Left ventricle myocardium inferior (tissue), 1 donor: ENCODE results near the gene ST13. TPM values are rescaled to one million over a fixed set of nuclear protein-coding genes. Genes with fewer than 3 reads are reported as not detected.
"Not testable (repeated sequence)": the region's sequence is repeated elsewhere in the genome, so short reads cannot be mapped to it uniquely, and the experiment has no call there.

ENCODE experiments used
- DNase-seq: peaks from one replicate; pipeline ENCODE4 v3.0.0-alpha.2; 2020
- H3K27ac ChIP-seq: fragments of 200-600 bp; replicated peaks from 2 replicates; pipeline ENCODE4 v1.8.0; 2021
- H3K27me3 ChIP-seq: fragments of 200-600 bp; 2 replicates; pipeline ENCODE4 v1.8.0; 2021; ENCODE audit warnings: low read depth
- H3K36me3 ChIP-seq: fragments of 200-600 bp; 2 replicates; pipeline ENCODE4 v1.8.0; 2021
- H3K4me1 ChIP-seq: fragments of 200-600 bp; 2 replicates; pipeline ENCODE4 v1.8.0; 2021
- H3K4me3 ChIP-seq: fragments of 200-600 bp; 2 replicates; pipeline ENCODE4 v1.8.0; 2021; ENCODE audit warnings: mild to moderate bottlenecking, moderate library complexity
- H3K9me3 ChIP-seq: fragments of 200-600 bp; replicated peaks from 2 replicates; pipeline ENCODE4 v1.8.0; 2021
- intact Hi-C: fragments of 100-400 bp; cut with micrococcal nuclease; formaldehyde crosslinking; loops from one replicate; pipeline ENCODE4 v1.11.0; 2022
- total RNA-seq: library from RNA; stranded (reverse); fragmentation: NEBNext Ultra II Directional; extraction: Animal tissue kit (Norgen Biotek cat#: 25700); gene quantifications from one replicate; pipeline ENCODE4 v1.2.1, GENCODE V29; 2021
- TF ChIP-seq, protein P1 (sequence below): fragments of 200-600 bp; IDR thresholded peaks from 2 replicates; pipeline ENCODE4 v1.8.0; 2021; ENCODE audit warnings: antibody characterized with exemption, mild to moderate bottlenecking, borderline replicate concordance
- donor health status: DM: no; HTN: yes; CAD: no; lungs with severe emphysema.

Gene ST13
- total RNA-seq, 1 donor from 2014 or later, result 181 TPM

DNA sequence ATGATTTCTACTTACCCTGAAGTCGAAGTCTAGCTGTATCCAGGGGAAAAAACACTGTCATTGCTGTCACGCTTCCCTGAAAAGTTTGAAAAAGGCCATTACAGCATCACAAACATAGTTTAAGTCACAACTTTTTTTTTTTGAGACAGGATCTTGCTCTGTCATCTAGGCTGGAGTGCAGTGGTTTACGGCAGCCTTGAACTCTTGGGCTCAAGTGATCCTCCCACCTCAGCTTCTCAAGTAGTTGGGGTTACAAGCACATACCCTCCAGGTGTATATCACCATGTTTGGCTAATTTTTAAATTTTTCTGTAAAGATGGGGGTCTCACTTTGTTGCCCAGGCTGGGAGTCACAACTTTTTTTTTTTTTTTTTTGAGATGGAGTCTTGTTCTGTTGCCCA lies 57.4 kb downstream of the ST13 start:
- H3K27me3 ChIP-seq, result no peaks in the 10 kb centered on the region
- peaks cover 24% of the 10 kb centered on the region for H3K36me3 ChIP-seq
- no peak overlapping the region for H3K4me3 ChIP-seq
- DNase-seq, result no peak
- H3K4me1 ChIP-seq, result no peaks in the 10 kb centered on the region
- no peak overlapping the region for H3K27ac ChIP-seq
- intact Hi-C loops, result no loop called here
- TF ChIP-seq, protein P1, sequence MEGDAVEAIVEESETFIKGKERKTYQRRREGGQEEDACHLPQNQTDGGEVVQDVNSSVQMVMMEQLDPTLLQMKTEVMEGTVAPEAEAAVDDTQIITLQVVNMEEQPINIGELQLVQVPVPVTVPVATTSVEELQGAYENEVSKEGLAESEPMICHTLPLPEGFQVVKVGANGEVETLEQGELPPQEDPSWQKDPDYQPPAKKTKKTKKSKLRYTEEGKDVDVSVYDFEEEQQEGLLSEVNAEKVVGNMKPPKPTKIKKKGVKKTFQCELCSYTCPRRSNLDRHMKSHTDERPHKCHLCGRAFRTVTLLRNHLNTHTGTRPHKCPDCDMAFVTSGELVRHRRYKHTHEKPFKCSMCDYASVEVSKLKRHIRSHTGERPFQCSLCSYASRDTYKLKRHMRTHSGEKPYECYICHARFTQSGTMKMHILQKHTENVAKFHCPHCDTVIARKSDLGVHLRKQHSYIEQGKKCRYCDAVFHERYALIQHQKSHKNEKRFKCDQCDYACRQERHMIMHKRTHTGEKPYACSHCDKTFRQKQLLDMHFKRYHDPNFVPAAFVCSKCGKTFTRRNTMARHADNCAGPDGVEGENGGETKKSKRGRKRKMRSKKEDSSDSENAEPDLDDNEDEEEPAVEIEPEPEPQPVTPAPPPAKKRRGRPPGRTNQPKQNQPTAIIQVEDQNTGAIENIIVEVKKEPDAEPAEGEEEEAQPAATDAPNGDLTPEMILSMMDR, result no peak
- H3K9me3 ChIP-seq, result no peaks in the 10 kb centered on the region

DNA sequence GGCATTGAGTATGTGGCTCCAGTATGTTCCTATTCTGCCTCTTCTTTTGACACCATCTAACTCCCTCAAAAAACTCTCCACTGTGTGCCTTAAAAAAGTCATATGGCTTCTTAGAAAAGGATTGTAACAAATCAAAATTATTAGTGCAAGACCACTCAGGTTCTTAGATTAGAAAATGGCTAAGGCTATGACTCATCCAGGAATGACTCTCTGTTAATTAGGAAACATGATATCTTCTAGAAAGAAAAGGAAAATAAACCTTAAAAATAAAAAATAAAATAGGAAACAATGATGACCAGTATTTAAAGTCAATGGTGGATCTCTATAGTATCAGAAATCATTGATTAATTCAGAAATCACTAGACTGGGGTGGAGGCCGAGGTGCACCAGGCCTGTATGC lies 59.0 kb downstream of the ST13 start:
- intact Hi-C loops, result no loop called here
- Histone ChIP-seq H3K27ac (no peak overlapping the region), H3K36me3 (peaks cover 37% of the 10 kb centered on the region), H3K9me3 (no peaks in the 10 kb centered on the region), H3K27me3 (no peaks in the 10 kb centered on the region), H3K4me3 (no peak overlapping the region), H3K4me1 (no peaks in the 10 kb centered on the region)
- TF ChIP-seq, protein P1, result no peak
- DNase-seq, result no peak

DNA sequence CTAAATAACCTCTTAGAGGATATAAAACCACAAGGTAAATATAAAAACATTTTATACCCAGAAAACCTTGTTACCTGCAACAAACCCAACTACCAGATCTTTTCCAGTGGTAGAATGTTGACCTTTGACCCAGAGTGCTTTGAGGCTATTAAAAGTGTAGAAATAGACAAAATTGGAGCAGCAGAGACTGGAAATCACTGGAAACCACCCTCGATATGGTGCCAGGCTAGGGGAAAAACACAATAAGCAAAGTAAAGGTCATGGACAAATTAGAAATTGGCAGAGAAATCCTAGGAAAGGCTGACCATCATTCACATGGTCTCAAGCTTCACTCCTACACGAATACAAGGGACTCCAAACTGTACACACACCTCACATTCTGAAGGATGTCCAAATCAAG lies 64.0 kb downstream of the ST13 start:
- H3K4me3 ChIP-seq, result no peak overlapping the region
- no peak for DNase-seq
- TF ChIP-seq, protein P1, result no peak
- H3K9me3 ChIP-seq, result no peaks in the 10 kb centered on the region
- H3K27ac ChIP-seq, result no peak overlapping the region
- intact Hi-C loops, result no loop called here
- no peaks in the 10 kb centered on the region for H3K27me3 ChIP-seq
- H3K36me3 ChIP-seq, result peaks cover 56% of the 10 kb centered on the region
- H3K4me1 ChIP-seq, result no peaks in the 10 kb centered on the region

DNA sequence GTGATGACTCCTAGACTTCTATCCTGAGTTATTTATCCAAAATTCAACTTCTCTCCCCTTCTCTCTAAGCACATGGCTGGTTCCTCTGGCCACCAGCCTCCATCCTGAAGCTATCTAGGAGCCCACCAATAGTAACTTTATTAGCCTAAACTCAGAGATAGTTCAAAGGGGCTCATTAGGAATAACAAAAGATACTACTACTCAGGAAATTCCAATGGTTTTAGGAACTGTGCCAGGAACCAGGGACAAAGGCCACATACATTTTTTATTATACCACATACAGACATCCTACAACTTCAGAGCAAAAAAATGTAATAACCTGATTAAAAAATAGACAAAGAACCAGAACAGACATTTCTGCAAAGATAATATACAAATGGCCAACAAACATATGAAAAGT lies 65.2 kb downstream of the ST13 start:
- Histone ChIP-seq H3K9me3 (no peaks in the 10 kb centered on the region), H3K4me1 (no peaks in the 10 kb centered on the region), H3K27ac (no peak overlapping the region), H3K4me3 (no peak overlapping the region), H3K27me3 (no peaks in the 10 kb centered on the region), H3K36me3 (peaks cover 60% of the 10 kb centered on the region)
- intact Hi-C loops, result no loop called here
- TF ChIP-seq, protein P1, result no peak
- DNase-seq, result no peak

DNA sequence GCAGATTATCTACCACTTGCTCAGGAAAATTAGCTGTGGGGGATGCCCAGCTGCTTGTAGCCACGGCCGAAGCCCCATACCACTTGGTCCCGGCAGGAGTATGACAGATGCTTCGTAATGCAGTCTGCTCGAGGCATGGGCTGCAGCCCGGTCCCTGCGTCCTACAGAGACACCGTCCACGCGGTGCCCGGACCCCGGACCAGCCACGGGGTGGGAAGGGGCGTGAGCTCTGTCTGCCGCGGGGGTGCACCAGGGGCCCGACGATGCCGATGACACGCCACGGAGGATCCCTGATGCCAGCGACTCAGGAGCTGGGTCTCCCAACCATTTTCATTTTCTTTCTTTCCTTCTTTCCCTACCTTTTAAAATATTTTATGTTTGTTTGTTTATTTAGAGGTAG lies 67.3 kb downstream of the ST13 start:
- no peaks in the 10 kb centered on the region for H3K9me3 ChIP-seq
- H3K27me3 ChIP-seq, result no peaks in the 10 kb centered on the region
- no peaks in the 10 kb centered on the region for H3K4me1 ChIP-seq
- TF ChIP-seq, protein P1, result no peak
- H3K4me3 ChIP-seq, result no peak overlapping the region
- DNase-seq, result no peak
- H3K27ac ChIP-seq, result no peak overlapping the region
- intact Hi-C loops, result no loop called here
- peaks cover 60% of the 10 kb centered on the region for H3K36me3 ChIP-seq

DNA sequence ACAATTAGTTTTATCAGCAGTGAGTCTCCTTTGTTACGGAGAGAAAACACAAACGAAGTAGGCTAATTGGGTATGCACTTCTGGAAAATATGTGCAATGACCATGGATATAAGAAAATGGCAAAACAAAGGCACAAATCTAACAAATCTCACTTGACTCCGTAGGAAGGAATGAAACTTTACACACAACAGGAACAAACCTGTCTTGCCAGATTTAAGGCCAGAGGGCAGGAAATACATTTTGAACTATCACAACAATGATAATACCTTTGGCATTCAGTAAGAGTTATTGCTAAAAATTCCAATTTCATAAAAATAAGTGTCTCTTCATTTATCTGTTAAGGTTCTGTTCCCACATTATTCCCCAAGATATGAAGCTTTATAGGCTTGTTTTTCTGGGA lies 73.9 kb downstream of the ST13 start:
- no peak for DNase-seq
- H3K4me3 ChIP-seq, result no peak overlapping the region
- no peak overlapping the region for H3K27ac ChIP-seq
- TF ChIP-seq, protein P1, result no peak
- peaks cover 38% of the 10 kb centered on the region for H3K36me3 ChIP-seq
- intact Hi-C loops, result no loop called here
- H3K27me3 ChIP-seq, result no peaks in the 10 kb centered on the region
- H3K9me3 ChIP-seq, result no peaks in the 10 kb centered on the region
- no peaks in the 10 kb centered on the region for H3K4me1 ChIP-seq

DNA sequence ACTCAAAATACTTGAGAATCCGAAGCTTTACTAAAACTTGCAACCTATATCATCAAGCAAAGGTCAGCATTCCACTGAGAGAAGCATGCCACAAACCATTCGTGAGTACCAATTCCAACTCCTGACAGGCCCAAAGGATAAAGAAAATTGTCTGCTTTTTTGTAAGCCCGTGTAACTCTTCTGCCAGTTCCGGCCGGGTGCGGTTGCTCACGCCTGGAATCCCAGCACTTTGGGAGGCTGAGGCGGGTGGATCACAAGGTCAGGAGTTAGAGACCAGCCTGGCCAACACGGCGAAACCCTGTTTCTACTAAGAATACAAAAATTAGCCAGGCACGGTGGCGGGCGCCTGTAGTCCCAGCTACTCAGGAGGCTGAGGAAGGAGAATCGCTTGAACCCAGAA lies 74.7 kb downstream of the ST13 start:
- peaks cover 39% of the 10 kb centered on the region for H3K36me3 ChIP-seq
- H3K27ac ChIP-seq, H3K4me1 ChIP-seq, DNase-seq, intact Hi-C loops, H3K4me3 ChIP-seq, H3K9me3 ChIP-seq, H3K27me3 ChIP-seq: not testable (repeated sequence)
